ELF-1 (cell line): ENCODE data around the gene DRC3.
A peak's percentile ranks its signal among the peaks of the same experiment; 100 is the strongest.
"Not testable (repeated sequence)": the region's sequence is repeated elsewhere in the genome, so short reads cannot be mapped to it uniquely, and the experiment has no call there.

ENCODE experiments used
- DNase-seq: peaks from one replicate; pipeline ENCODE4 v3.0.0-alpha.2; 2016; ENCODE audit warnings: low read depth, low spot score

DRC3 gene

GRCh38 chr17:17941015-17941414, 31.6 kb upstream of the DRC3 start:
- no peak for DNase-seq

- DNase-seq = no peak
Observed at GRCh38 chr17:17942846-17943245, 29.8 kb upstream of the DRC3 start.

GRCh38 chr17:17943281-17943984, 29.2 kb upstream of the DRC3 start:
- DNase-seq = peak; percentile 59

GRCh38 chr17:17944242-17944641, 28.4 kb upstream of the DRC3 start:
- no peak for DNase-seq

- no peak for DNase-seq
Observed at GRCh38 chr17:17944743-17945142, 27.9 kb upstream of the DRC3 start.

- no peak for DNase-seq
Observed at GRCh38 chr17:17946093-17946492, 26.6 kb upstream of the DRC3 start.

- no peak for DNase-seq
Observed at GRCh38 chr17:17947309-17947708, 25.4 kb upstream of the DRC3 start.

- DNase-seq = no peak
Observed at GRCh38 chr17:17947966-17948365, 24.7 kb upstream of the DRC3 start.

GRCh38 chr17:17950347-17950746, 22.3 kb upstream of the DRC3 start:
- DNase-seq = no peak

GRCh38 chr17:17950806-17951205, 21.9 kb upstream of the DRC3 start:
- DNase-seq = no peak

GRCh38 chr17:17951524-17951923, 21.1 kb upstream of the DRC3 start:
- DNase-seq = no peak

- peak; percentile 43 for DNase-seq
Observed at GRCh38 chr17:17952691-17953090, 20.0 kb upstream of the DRC3 start.

- DNase-seq = no peak
Observed at GRCh38 chr17:17954079-17954478, 18.6 kb upstream of the DRC3 start.

GRCh38 chr17:17955790-17956341, 16.8 kb upstream of the DRC3 start:
- not testable (repeated sequence) for DNase-seq

GRCh38 chr17:17957584-17957916, 15.1 kb upstream of the DRC3 start:
- DNase-seq = no peak

GRCh38 chr17:17958982-17959381, 13.7 kb upstream of the DRC3 start:
- DNase-seq = no peak

GRCh38 chr17:17959520-17960361, 12.9 kb upstream of the DRC3 start:
- DNase-seq = no peak

GRCh38 chr17:17960500-17961030, 12.1 kb upstream of the DRC3 start:
- no peak for DNase-seq

GRCh38 chr17:17963066-17963465, 9.6 kb upstream of the DRC3 start:
- DNase-seq = no peak

- DNase-seq = no peak
Observed at GRCh38 chr17:17963694-17964436, 8.8 kb upstream of the DRC3 start.

GRCh38 chr17:17964710-17965109, 8.0 kb upstream of the DRC3 start:
- DNase-seq = no peak

- no peak for DNase-seq
Observed at GRCh38 chr17:17965152-17965721, 7.4 kb upstream of the DRC3 start.
